ENCODE measurements around the gene ZNF490. TPM values are rescaled to one million over a fixed set of nuclear protein-coding genes. Genes with fewer than 3 reads are reported as not detected.
A peak's percentile ranks its signal among the peaks of the same experiment; 100 is the strongest.

The ZNF490 gene
- total RNA-seq, 1 donor from 2014 or later, result 7.9 TPM

GRCh38 chr19:12617646-12618045 lies 7.0 kb upstream of the ZNF490 start:
- DNase-seq (ENCODE audit: low read depth), result no peak
- Histone ChIP-seq H3K36me3 (ENCODE audit: control insufficient read depth, insufficient read depth, low read length) (peaks cover 5% of the 10 kb centered on the region), H3K4me3 (ENCODE audit: low read depth, low read length) (no peak overlapping the region), H3K27me3 (ENCODE audit: control insufficient read depth, insufficient read depth, low read length) (no peaks in the 10 kb centered on the region)
- no peak for FAIRE-seq
- TF ChIP-seq CTCF (IDR thresholded peaks at IDR 0.05; ENCODE audit: insufficient read depth, low read length, severe bottlenecking), result no peak

GRCh38 chr19:12611361-12611699 lies 717 bp upstream of the ZNF490 start:
- Histone ChIP-seq H3K27me3 (ENCODE audit: control insufficient read depth, insufficient read depth, low read length) (no peaks in the 10 kb centered on the region), H3K4me3 (ENCODE audit: low read depth, low read length) (peak overlapping the region; percentile 82), H3K36me3 (ENCODE audit: control insufficient read depth, insufficient read depth, low read length) (peaks cover 9% of the 10 kb centered on the region)
- no peak for FAIRE-seq
- peak; percentile 50 for DNase-seq (ENCODE audit: low read depth)
- no peak for TF ChIP-seq CTCF (IDR thresholded peaks at IDR 0.05; ENCODE audit: insufficient read depth, low read length, severe bottlenecking)

- FAIRE-seq (no peak), DNase-seq (ENCODE audit: low read depth) (no peak)
- Histone ChIP-seq H3K4me3 (ENCODE audit: low read depth, low read length) (no peak overlapping the region), H3K36me3 (ENCODE audit: control insufficient read depth, insufficient read depth, low read length) (peaks cover 5% of the 10 kb centered on the region), H3K27me3 (ENCODE audit: control insufficient read depth, insufficient read depth, low read length) (no peaks in the 10 kb centered on the region)
- TF ChIP-seq CTCF (IDR thresholded peaks at IDR 0.05; ENCODE audit: insufficient read depth, low read length, severe bottlenecking), result no peak
Observed at GRCh38 chr19:12607631-12608030, 3.0 kb downstream of the ZNF490 start.

- H3K4me3 ChIP-seq (ENCODE audit: low read depth, low read length), result no peak overlapping the region
- peaks cover 5% of the 10 kb centered on the region for H3K36me3 ChIP-seq (ENCODE audit: control insufficient read depth, insufficient read depth, low read length)
- DNase-seq (ENCODE audit: low read depth) (peak; percentile 56), FAIRE-seq (no peak)
- TF ChIP-seq CTCF (IDR thresholded peaks at IDR 0.05; ENCODE audit: insufficient read depth, low read length, severe bottlenecking), result no peak
- no peaks in the 10 kb centered on the region for H3K27me3 ChIP-seq (ENCODE audit: control insufficient read depth, insufficient read depth, low read length)
Observed at GRCh38 chr19:12606796-12607195, 3.8 kb downstream of the ZNF490 start.

- H3K27me3 ChIP-seq (ENCODE audit: control insufficient read depth, insufficient read depth, low read length), result no peaks in the 10 kb centered on the region
- peaks cover 5% of the 10 kb centered on the region for H3K36me3 ChIP-seq (ENCODE audit: control insufficient read depth, insufficient read depth, low read length)
- DNase-seq (ENCODE audit: low read depth) (no peak), FAIRE-seq (no peak)
- H3K4me3 ChIP-seq (ENCODE audit: low read depth, low read length), result no peak overlapping the region
- TF ChIP-seq CTCF (IDR thresholded peaks at IDR 0.05; ENCODE audit: insufficient read depth, low read length, severe bottlenecking), result no peak
Observed at GRCh38 chr19:12603714-12604113, 6.9 kb downstream of the ZNF490 start.

GRCh38 chr19:12597594-12597993 lies 13.0 kb downstream of the ZNF490 start:
- H3K36me3 ChIP-seq (ENCODE audit: control insufficient read depth, insufficient read depth, low read length), result no peaks in the 10 kb centered on the region
- no peaks in the 10 kb centered on the region for H3K27me3 ChIP-seq (ENCODE audit: control insufficient read depth, insufficient read depth, low read length)
- FAIRE-seq (no peak), DNase-seq (ENCODE audit: low read depth) (no peak)
- no peak overlapping the region for H3K4me3 ChIP-seq (ENCODE audit: low read depth, low read length)
- TF ChIP-seq CTCF (IDR thresholded peaks at IDR 0.05; ENCODE audit: insufficient read depth, low read length, severe bottlenecking), result no peak

Measured in bronchial epithelial cell (primary cell).